Skeletal muscle satellite cell (primary cell): ENCODE measurements around the gene HLA-DPA1.
"Not testable (repeated sequence)": the region's sequence is repeated elsewhere in the genome, so short reads cannot be mapped to it uniquely, and the experiment has no call there.

Source experiments
- H3K27me3 ChIP-seq: 2 replicates; pipeline ENCODE4 v1.7.0; 2013; ENCODE audit warnings: low read length; ENCODE audit not compliant: control insufficient read depth, insufficient read depth
- H3K36me3 ChIP-seq: 2 replicates; pipeline ENCODE4 v1.7.0; 2013; ENCODE audit warnings: mild to moderate bottlenecking, control low read depth, low read length; ENCODE audit not compliant: insufficient read depth
- H3K4me1 ChIP-seq: 2 replicates; pipeline ENCODE4 v1.7.0; 2013; ENCODE audit warnings: low read length; ENCODE audit not compliant: control insufficient read depth, insufficient read depth
- H3K4me2 ChIP-seq: 2 replicates; pipeline ENCODE4 v1.7.0; 2013; ENCODE audit warnings: mild to moderate bottlenecking, low read length
- H3K4me3 ChIP-seq: 2 replicates; pipeline ENCODE4 v1.7.0; 2013; ENCODE audit warnings: low read length
- H3K9ac ChIP-seq: 2 replicates; pipeline ENCODE4 v1.7.0; 2013; ENCODE audit warnings: mild to moderate bottlenecking, low read depth, low read length, moderate library complexity
- H3K9me3 ChIP-seq: replicated peaks from 2 replicates; pipeline ENCODE4 v1.7.0; 2013; ENCODE audit warnings: mild to moderate bottlenecking, control low read depth, low read length

HLA-DPA1 gene

GRCh38 chr6:33107641-33108040 lies 34.2 kb upstream of the HLA-DPA1 start:
- Histone ChIP-seq H3K27me3 (peaks cover 70% of the 10 kb centered on the region), H3K4me1 (no peaks in the 10 kb centered on the region), H3K9me3 (no peaks in the 10 kb centered on the region), H3K9ac (no peak overlapping the region), H3K36me3 (no peaks in the 10 kb centered on the region), H3K4me2 (no peak overlapping the region), H3K4me3 (no peak overlapping the region)

GRCh38 chr6:33105916-33106871 lies 32.7 kb upstream of the HLA-DPA1 start:
- H3K9ac ChIP-seq, result no peak overlapping the region

GRCh38 chr6:33105386-33105785 lies 31.9 kb upstream of the HLA-DPA1 start:
- no peaks in the 10 kb centered on the region for H3K36me3 ChIP-seq
- H3K4me1 ChIP-seq, result no peaks in the 10 kb centered on the region
- no peak overlapping the region for H3K9ac ChIP-seq
- no peaks in the 10 kb centered on the region for H3K9me3 ChIP-seq
- peaks cover 58% of the 10 kb centered on the region for H3K27me3 ChIP-seq
- H3K4me2 ChIP-seq, result no peak overlapping the region
- no peak overlapping the region for H3K4me3 ChIP-seq

More at GRCh38 chr6:33105916-33106871, 32.7 kb upstream of the HLA-DPA1 start:
- Histone ChIP-seq H3K4me1 (no peaks in the 10 kb centered on the region), H3K36me3 (no peaks in the 10 kb centered on the region), H3K4me2 (no peak overlapping the region), H3K4me3 (no peak overlapping the region), H3K9me3 (no peaks in the 10 kb centered on the region), H3K27me3 (peaks cover 66% of the 10 kb centered on the region)

- no peaks in the 10 kb centered on the region for H3K9me3 ChIP-seq
- peaks cover 55% of the 10 kb centered on the region for H3K27me3 ChIP-seq
- no peak overlapping the region for H3K4me3 ChIP-seq
- H3K4me2 ChIP-seq, result no peak overlapping the region
- no peaks in the 10 kb centered on the region for H3K36me3 ChIP-seq
- H3K4me1 ChIP-seq, result no peaks in the 10 kb centered on the region
- H3K9ac ChIP-seq, result no peak overlapping the region
Observed at GRCh38 chr6:33104887-33105286, 31.4 kb upstream of the HLA-DPA1 start.

- no peak overlapping the region for H3K4me2 ChIP-seq
- no peaks in the 10 kb centered on the region for H3K9me3 ChIP-seq
- H3K4me1 ChIP-seq, result no peaks in the 10 kb centered on the region
- H3K9ac ChIP-seq, result no peak overlapping the region
- H3K27me3 ChIP-seq, result peaks cover 49% of the 10 kb centered on the region
- no peaks in the 10 kb centered on the region for H3K36me3 ChIP-seq
- no peak overlapping the region for H3K4me3 ChIP-seq
Observed at GRCh38 chr6:33103776-33104175, 30.3 kb upstream of the HLA-DPA1 start.

GRCh38 chr6:33101121-33101737 lies 27.8 kb upstream of the HLA-DPA1 start:
- H3K4me2 ChIP-seq, H3K9ac ChIP-seq, H3K4me3 ChIP-seq, H3K9me3 ChIP-seq, H3K36me3 ChIP-seq, H3K4me1 ChIP-seq: not testable (repeated sequence)
- H3K27me3 ChIP-seq, result peaks cover 43% of the 10 kb centered on the region

- H3K27me3 ChIP-seq, result peaks cover 53% of the 10 kb centered on the region
- H3K4me3 ChIP-seq, result no peak overlapping the region
- H3K4me2 ChIP-seq, result no peak overlapping the region
- no peaks in the 10 kb centered on the region for H3K9me3 ChIP-seq
- H3K36me3 ChIP-seq, result no peaks in the 10 kb centered on the region
- no peak overlapping the region for H3K9ac ChIP-seq
- no peaks in the 10 kb centered on the region for H3K4me1 ChIP-seq
Observed at GRCh38 chr6:33095681-33096080, 22.2 kb upstream of the HLA-DPA1 start.

GRCh38 chr6:33093855-33094254 lies 20.4 kb upstream of the HLA-DPA1 start:
- no peaks in the 10 kb centered on the region for H3K9me3 ChIP-seq
- no peak overlapping the region for H3K4me2 ChIP-seq
- no peaks in the 10 kb centered on the region for H3K36me3 ChIP-seq
- no peak overlapping the region for H3K9ac ChIP-seq
- H3K27me3 ChIP-seq, result peaks cover 59% of the 10 kb centered on the region
- H3K4me1 ChIP-seq, result no peaks in the 10 kb centered on the region
- no peak overlapping the region for H3K4me3 ChIP-seq

GRCh38 chr6:33092385-33092784 lies 18.9 kb upstream of the HLA-DPA1 start:
- H3K4me2 ChIP-seq, result no peak overlapping the region
- no peaks in the 10 kb centered on the region for H3K9me3 ChIP-seq
- H3K4me3 ChIP-seq, result no peak overlapping the region
- no peaks in the 10 kb centered on the region for H3K36me3 ChIP-seq
- peaks cover 50% of the 10 kb centered on the region for H3K27me3 ChIP-seq
- H3K9ac ChIP-seq, result no peak overlapping the region
- H3K4me1 ChIP-seq, result no peaks in the 10 kb centered on the region

GRCh38 chr6:33091957-33092356 lies 18.5 kb upstream of the HLA-DPA1 start:
- no peak overlapping the region for H3K9ac ChIP-seq
- H3K9me3 ChIP-seq, result no peaks in the 10 kb centered on the region
- H3K4me1 ChIP-seq, result no peaks in the 10 kb centered on the region
- H3K4me3 ChIP-seq, result no peak overlapping the region
- H3K4me2 ChIP-seq, result no peak overlapping the region
- peaks cover 47% of the 10 kb centered on the region for H3K27me3 ChIP-seq
- no peaks in the 10 kb centered on the region for H3K36me3 ChIP-seq

GRCh38 chr6:33088931-33089620 lies 15.6 kb upstream of the HLA-DPA1 start:
- no peaks in the 10 kb centered on the region for H3K36me3 ChIP-seq
- H3K9me3 ChIP-seq, result no peaks in the 10 kb centered on the region
- no peak overlapping the region for H3K4me2 ChIP-seq
- H3K27me3 ChIP-seq, result peaks cover 27% of the 10 kb centered on the region
- no peaks in the 10 kb centered on the region for H3K4me1 ChIP-seq
- no peak overlapping the region for H3K9ac ChIP-seq
- no peak overlapping the region for H3K4me3 ChIP-seq
